Adipocyte (in vitro differentiated cells): ENCODE data around the gene KCMF1.

ENCODE experiments used
- DNase-seq: peaks from one replicate; pipeline ENCODE4 v3.0.0-alpha.2; 2015; ENCODE audit warnings: low read depth
- H3K27me3 ChIP-seq: replicated peaks from 2 replicates; pipeline ENCODE4 v1.7.0; 2013; ENCODE audit warnings: mild to moderate bottlenecking, low read length, moderate library complexity; ENCODE audit not compliant: control insufficient read depth, insufficient read depth
- H3K36me3 ChIP-seq: 2 replicates; pipeline ENCODE4 v1.7.0; 2013; ENCODE audit warnings: low read length, mild to moderate bottlenecking, moderate library complexity; ENCODE audit not compliant: control insufficient read depth, insufficient read depth, severe bottlenecking
- H3K4me1 ChIP-seq: 2 replicates; pipeline ENCODE4 v1.7.0; 2013; ENCODE audit warnings: mild to moderate bottlenecking, low read length, moderate library complexity; ENCODE audit not compliant: control insufficient read depth, insufficient read depth
- H3K4me3 ChIP-seq: 2 replicates; pipeline ENCODE4 v1.7.0; 2013; ENCODE audit warnings: mild to moderate bottlenecking, low read length, moderate library complexity
- H3K9ac ChIP-seq: 2 replicates; pipeline ENCODE4 v1.7.0; 2013; ENCODE audit warnings: mild to moderate bottlenecking, low read length, moderate library complexity
- H3K9me3 ChIP-seq: 2 replicates; pipeline ENCODE4 v1.7.0; 2013; ENCODE audit warnings: mild to moderate bottlenecking, low read length, moderate library complexity; ENCODE audit not compliant: control insufficient read depth

KCMF1 gene

DNA sequence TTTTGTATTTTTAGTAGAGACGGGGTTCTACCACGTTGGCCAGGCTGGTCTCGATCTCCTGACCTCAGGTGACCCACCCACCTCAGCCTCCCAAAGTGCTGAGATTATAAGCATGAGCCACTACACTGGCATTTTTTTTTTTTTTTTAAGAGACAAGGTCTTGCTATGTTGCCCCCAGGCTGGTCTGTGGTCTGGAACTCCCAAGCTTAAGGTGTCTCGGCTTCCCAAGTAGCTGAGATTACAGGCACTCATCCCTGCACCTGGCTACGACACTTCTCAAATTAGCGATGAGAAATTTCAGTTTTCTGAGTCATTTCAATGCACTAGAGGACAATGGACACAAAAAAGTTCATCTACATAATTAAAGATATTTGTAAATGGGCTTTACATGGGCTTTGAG is 125.7 kb downstream of the KCMF1 start:
- Histone ChIP-seq H3K27me3 (peaks cover 3% of the 10 kb centered on the region), H3K9me3 (no peaks in the 10 kb centered on the region), H3K4me1 (no peaks in the 10 kb centered on the region), H3K36me3 (no peaks in the 10 kb centered on the region), H3K9ac (no peak overlapping the region), H3K4me3 (no peak overlapping the region)
- no peak for DNase-seq

DNA sequence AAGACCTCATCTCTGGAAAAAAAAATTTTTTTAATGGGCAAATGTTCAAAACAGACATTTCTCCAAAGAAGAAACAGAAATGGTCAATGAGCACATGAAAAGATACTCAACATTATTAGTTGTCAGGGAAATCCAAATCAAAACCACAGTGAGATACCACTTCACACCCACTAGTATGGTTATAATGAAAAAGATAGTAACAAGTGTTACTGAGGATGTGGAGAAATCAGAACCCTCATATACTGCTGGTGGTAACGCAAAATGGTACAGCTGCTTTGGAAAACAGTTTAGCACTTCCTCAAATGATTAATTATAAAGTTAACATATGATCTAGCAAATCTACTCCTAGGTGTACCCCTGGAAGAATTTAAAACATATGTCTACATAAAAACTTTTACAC is 133.3 kb downstream of the KCMF1 start:
- H3K4me1 ChIP-seq: peaks cover 5% of the 10 kb centered on the region
- H3K9ac ChIP-seq: no peak overlapping the region
- peaks cover 3% of the 10 kb centered on the region for H3K27me3 ChIP-seq
- no peaks in the 10 kb centered on the region for H3K9me3 ChIP-seq
- no peak for DNase-seq
- H3K4me3 ChIP-seq: no peak overlapping the region
- no peaks in the 10 kb centered on the region for H3K36me3 ChIP-seq

GRCh38 chr2:85106489-85107180 is 135.7 kb downstream of the KCMF1 start:
- no peak overlapping the region for H3K4me3 ChIP-seq
- no peak overlapping the region for H3K9ac ChIP-seq
- H3K27me3 ChIP-seq: no peaks in the 10 kb centered on the region
- no peaks in the 10 kb centered on the region for H3K36me3 ChIP-seq
- H3K9me3 ChIP-seq: no peaks in the 10 kb centered on the region
- H3K4me1 ChIP-seq: peaks cover 12% of the 10 kb centered on the region
- DNase-seq: peak; percentile 87
